KMS-11 (cell line): ENCODE data around the gene MOB3B.

ENCODE experiments used
- H2AFZ ChIP-seq: fragments of 200-600 bp; sonication (generic); 2 replicates; pipeline ENCODE4 v1.6.1; 2016; ENCODE audit warnings: antibody characterized with exemption, mixed run types, low read depth
- H3K27ac ChIP-seq: fragments of 200-600 bp; sonication (generic); 2 replicates; pipeline ENCODE4 v1.6.1; 2016; ENCODE audit warnings: mild to moderate bottlenecking, mixed run types
- H3K27me3 ChIP-seq: fragments of 200-600 bp; sonication (generic); 2 replicates; pipeline ENCODE4 v1.6.1; 2017; ENCODE audit warnings: mild to moderate bottlenecking, low read depth, mixed run types, moderate library complexity; ENCODE audit not compliant: insufficient read depth
- H3K36me3 ChIP-seq: fragments of 200-600 bp; sonication (generic); 2 replicates; pipeline ENCODE4 v1.6.1; 2017; ENCODE audit warnings: mild to moderate bottlenecking, mixed run types; ENCODE audit not compliant: insufficient read depth
- H3K4me1 ChIP-seq: fragments of 200-600 bp; sonication (generic); 2 replicates; pipeline ENCODE4 v1.6.1; 2016; ENCODE audit warnings: mild to moderate bottlenecking, low read depth, mixed run types; ENCODE audit not compliant: poor library complexity, severe bottlenecking
- H3K4me2 ChIP-seq: fragments of 200-600 bp; sonication (generic); 2 replicates; pipeline ENCODE4 v1.7.0; 2016; ENCODE audit warnings: mild to moderate bottlenecking, mixed run types
- H3K4me3 ChIP-seq: fragments of 200-600 bp; sonication (generic); IDR thresholded peaks from 2 replicates; pipeline ENCODE4 v1.6.1; 2017; ENCODE audit warnings: low read depth, low read length, mixed read lengths; ENCODE audit not compliant: insufficient read depth
- H3K79me2 ChIP-seq: fragments of 200-600 bp; sonication (generic); 2 replicates; pipeline ENCODE4 v1.6.1; 2016; ENCODE audit warnings: low read depth, mixed run types; ENCODE audit not compliant: insufficient read depth
- H3K9ac ChIP-seq: fragments of 200-600 bp; sonication (generic); 2 replicates; pipeline ENCODE4 v1.6.1; 2016; ENCODE audit warnings: mild to moderate bottlenecking, mixed run types
- H4K20me1 ChIP-seq: fragments of 200-600 bp; sonication (generic); 2 replicates; pipeline ENCODE4 v1.6.1; 2016; ENCODE audit warnings: mild to moderate bottlenecking, mixed run types; ENCODE audit not compliant: insufficient read depth
- CTCF ChIP-seq: fragments of 200-600 bp; sonication (generic); conservative IDR thresholded peaks from 2 replicates; pipeline ENCODE4 v1.6.1; 2017; ENCODE audit warnings: low read depth, mild to moderate bottlenecking, antibody characterized with exemption, low read length, moderate library complexity, mixed read lengths

Gene MOB3B

GRCh38 chr9:27349698-27350080, 179.9 kb downstream of the MOB3B start:
- Histone ChIP-seq H3K9ac (no peak overlapping the region), H3K4me2 (no peak overlapping the region), H3K4me3 (no peak overlapping the region), H3K27me3 (peaks cover 11% of the 10 kb centered on the region; the same call in 1 of the 2 replicates), H3K79me2 (no peaks in the 10 kb centered on the region), H2AFZ (no peak overlapping the region), H3K27ac (no peak overlapping the region), H3K4me1 (peaks cover 28% of the 10 kb centered on the region), H3K36me3 (no peaks in the 10 kb centered on the region), H4K20me1 (no peaks in the 10 kb centered on the region)
- TF ChIP-seq CTCF, result no peak

- no peak overlapping the region for H2AFZ ChIP-seq
- no peak overlapping the region for H3K4me2 ChIP-seq
- H3K79me2 ChIP-seq, result no peaks in the 10 kb centered on the region
- no peaks in the 10 kb centered on the region for H4K20me1 ChIP-seq
- no peak overlapping the region for H3K27ac ChIP-seq
- H3K27me3 ChIP-seq, result peaks cover 11% of the 10 kb centered on the region; the same call in 1 of the 2 replicates
- no peak for TF ChIP-seq CTCF
- H3K36me3 ChIP-seq, result no peaks in the 10 kb centered on the region
- no peak overlapping the region for H3K4me3 ChIP-seq
- H3K9ac ChIP-seq, result no peak overlapping the region
- peaks cover 22% of the 10 kb centered on the region for H3K4me1 ChIP-seq
Observed at GRCh38 chr9:27348785-27349697, 180.6 kb downstream of the MOB3B start.

GRCh38 chr9:27347889-27348288, 181.7 kb downstream of the MOB3B start:
- Histone ChIP-seq H3K4me3 (no peak overlapping the region), H3K4me1 (peaks cover 11% of the 10 kb centered on the region), H3K79me2 (no peaks in the 10 kb centered on the region), H3K4me2 (no peak overlapping the region), H3K9ac (no peak overlapping the region), H3K36me3 (no peaks in the 10 kb centered on the region), H3K27ac (no peak overlapping the region), H2AFZ (no peak overlapping the region), H4K20me1 (no peaks in the 10 kb centered on the region), H3K27me3 (peaks cover 11% of the 10 kb centered on the region; the same call in 1 of the 2 replicates)
- no peak for TF ChIP-seq CTCF

DNA sequence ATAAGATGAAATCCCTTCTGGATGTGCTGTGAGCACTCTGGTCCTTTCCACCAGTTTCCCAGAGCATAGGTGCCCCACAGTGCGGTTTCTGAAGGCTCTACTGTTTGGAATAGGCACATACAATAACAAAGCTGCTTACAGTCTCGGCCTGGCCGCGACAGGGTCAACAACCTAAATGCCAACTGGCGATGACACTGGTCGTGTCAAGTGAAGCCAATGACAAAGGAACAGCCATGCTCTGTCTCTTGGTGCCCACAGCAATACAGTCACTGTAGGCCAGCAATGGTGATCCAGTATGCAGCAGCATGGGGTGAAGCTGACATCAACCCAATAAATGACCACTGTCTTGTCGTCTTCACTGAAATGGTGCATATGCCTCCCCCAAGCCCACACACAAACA, 184.8 kb downstream of the MOB3B start:
- TF ChIP-seq CTCF, result no peak
- Histone ChIP-seq H3K27me3 (no peaks in the 10 kb centered on the region), H3K4me1 (no peaks in the 10 kb centered on the region), H3K4me3 (no peak overlapping the region), H3K79me2 (no peaks in the 10 kb centered on the region), H2AFZ (no peak overlapping the region), H3K4me2 (no peak overlapping the region), H4K20me1 (no peaks in the 10 kb centered on the region), H3K27ac (no peak overlapping the region), H3K36me3 (no peaks in the 10 kb centered on the region), H3K9ac (no peak overlapping the region)
